ENCODE results near the gene CFAP54. TPM values are rescaled to one million over a fixed set of nuclear protein-coding genes. Genes with fewer than 3 reads are reported as not detected.

Gene CFAP54
- total RNA-seq, 6 experiments from 2014 or later: 0.09 to 0.34 (median 0.13) TPM

DNA sequence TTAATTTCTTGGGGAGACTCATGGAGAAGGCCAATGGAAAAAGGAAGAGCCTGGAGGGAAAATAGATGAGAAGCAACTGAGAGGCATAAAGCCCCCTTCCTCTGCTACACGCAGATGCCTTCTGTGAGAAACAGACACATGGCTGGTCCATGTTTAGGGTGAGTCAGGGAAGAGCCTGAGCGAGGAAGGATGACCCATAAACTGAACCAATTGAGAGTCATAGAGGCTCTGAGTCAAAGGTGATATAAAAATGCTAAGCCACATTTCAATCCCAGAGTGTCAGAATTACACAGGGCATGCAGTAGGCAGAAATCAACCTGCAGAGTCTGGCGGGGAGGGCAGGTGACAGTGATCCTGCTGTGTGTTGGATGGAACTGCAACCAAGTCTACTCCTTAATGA is 387.6 kb downstream of the CFAP54 start:
- intact Hi-C loops (cut with DNase I): no loop called here
- no peak overlapping the region for H3K27ac ChIP-seq
- H3K9me3 ChIP-seq: no peaks in the 10 kb centered on the region
- DNase-seq: no peak
- no peak for ATAC-seq
- H3K4me3 ChIP-seq: no peak overlapping the region
- H3K4me1 ChIP-seq: no peaks in the 10 kb centered on the region
- H3K36me3 ChIP-seq: no peaks in the 10 kb centered on the region
- TF ChIP-seq POLR2A (IDR thresholded peaks at IDR 0.05) (no peak), CTCF (IDR thresholded peaks at IDR 0.05) (no peak)
- no peaks in the 10 kb centered on the region for H3K27me3 ChIP-seq
- WGBS (ENCODE audit: insufficient coverage, low coverage, low lambda C conversion rate, missing lambda C conversion rate): 54% methylated on average over 3 of the region's 3 CpGs

DNA sequence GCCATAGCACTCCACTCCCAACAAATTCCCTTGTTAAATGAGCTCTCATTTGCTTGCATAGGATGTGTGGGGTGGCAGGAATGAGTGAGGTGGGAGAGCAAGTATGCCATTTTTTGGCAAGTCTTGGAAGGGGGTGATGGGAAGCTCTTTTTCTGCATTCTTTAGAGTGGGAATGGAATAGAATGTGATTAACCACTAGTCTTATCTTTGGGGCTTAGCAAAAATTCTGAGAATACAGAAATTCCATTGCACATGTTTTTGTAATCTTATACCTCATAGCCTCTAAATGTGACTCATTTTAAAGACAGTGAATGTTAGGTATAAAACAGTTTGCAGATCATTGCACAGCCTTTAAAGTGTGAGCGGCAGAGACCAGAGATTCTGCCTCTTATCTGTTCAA is 389.3 kb downstream of the CFAP54 start:
- Histone ChIP-seq H3K4me3 (no peak overlapping the region), H3K9me3 (no peaks in the 10 kb centered on the region), H3K27ac (no peak overlapping the region), H3K36me3 (no peaks in the 10 kb centered on the region), H3K4me1 (no peaks in the 10 kb centered on the region), H3K27me3 (no peaks in the 10 kb centered on the region)
- DNase-seq (no peak), ATAC-seq (no peak)
- TF ChIP-seq CTCF (IDR thresholded peaks at IDR 0.05): no peak
- no peak for TF ChIP-seq POLR2A (IDR thresholded peaks at IDR 0.05)
- 38% methylated on average over 1 of the region's 1 CpG for WGBS (ENCODE audit: insufficient coverage, low coverage, low lambda C conversion rate, missing lambda C conversion rate)
- intact Hi-C loops (cut with DNase I): no loop called here

GRCh38 chr12:96879301-96879700 is 389.9 kb downstream of the CFAP54 start:
- H3K4me1 ChIP-seq: no peaks in the 10 kb centered on the region
- H3K27ac ChIP-seq: no peak overlapping the region
- intact Hi-C loops (cut with DNase I): no loop called here
- no peak overlapping the region for H3K4me3 ChIP-seq
- 45% methylated on average over 3 of the region's 4 CpGs for WGBS (ENCODE audit: insufficient coverage, low coverage, low lambda C conversion rate, missing lambda C conversion rate)
- ATAC-seq (no peak), DNase-seq (no peak)
- H3K36me3 ChIP-seq: no peaks in the 10 kb centered on the region
- TF ChIP-seq POLR2A (IDR thresholded peaks at IDR 0.05): no peak
- no peak for TF ChIP-seq CTCF (IDR thresholded peaks at IDR 0.05)
- no peaks in the 10 kb centered on the region for H3K9me3 ChIP-seq
- H3K27me3 ChIP-seq: no peaks in the 10 kb centered on the region

GRCh38 chr12:96880220-96880619 is 390.8 kb downstream of the CFAP54 start:
- intact Hi-C loops (cut with DNase I): no loop called here
- Histone ChIP-seq H3K27ac (no peak overlapping the region), H3K4me1 (no peaks in the 10 kb centered on the region), H3K27me3 (no peaks in the 10 kb centered on the region), H3K4me3 (no peak overlapping the region), H3K36me3 (no peaks in the 10 kb centered on the region), H3K9me3 (no peaks in the 10 kb centered on the region)
- no peak for TF ChIP-seq POLR2A (IDR thresholded peaks at IDR 0.05)
- no peak for TF ChIP-seq CTCF (IDR thresholded peaks at IDR 0.05)
- no peak for DNase-seq
- ATAC-seq: no peak
- 52% methylated on average over 3 of the region's 3 CpGs for WGBS (ENCODE audit: insufficient coverage, low coverage, low lambda C conversion rate, missing lambda C conversion rate)

DNA sequence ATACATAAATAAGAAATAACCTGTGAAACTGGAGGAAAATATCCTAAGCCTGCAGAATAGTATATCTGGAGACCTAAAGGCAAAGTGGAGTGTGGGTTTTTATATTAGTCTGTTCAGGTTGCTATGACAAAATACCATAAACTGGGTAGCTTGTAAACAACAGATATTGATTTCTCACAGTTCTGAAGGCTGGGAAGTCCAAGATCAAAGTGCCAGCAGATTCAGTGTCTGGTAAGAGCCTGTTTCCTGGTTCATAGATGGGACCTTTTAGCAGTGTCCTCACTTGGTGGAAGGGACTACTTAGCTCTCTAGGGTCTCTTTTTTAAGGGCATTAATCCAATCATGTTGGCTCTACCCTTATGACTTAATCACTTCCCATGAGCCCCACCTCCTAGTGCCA is 392.2 kb downstream of the CFAP54 start:
- H3K27ac ChIP-seq: no peak overlapping the region
- H3K36me3 ChIP-seq: no peaks in the 10 kb centered on the region
- TF ChIP-seq POLR2A (IDR thresholded peaks at IDR 0.05) (no peak), CTCF (IDR thresholded peaks at IDR 0.05) (no peak)
- no peak for ATAC-seq
- DNase-seq: no peak
- no peaks in the 10 kb centered on the region for H3K4me1 ChIP-seq
- H3K9me3 ChIP-seq: no peaks in the 10 kb centered on the region
- no peaks in the 10 kb centered on the region for H3K27me3 ChIP-seq
- intact Hi-C loops (cut with DNase I): no loop called here
- H3K4me3 ChIP-seq: no peak overlapping the region
